A549 (cell line): ENCODE data around the gene ANKRD9. TPM values are rescaled to one million over a fixed set of nuclear protein-coding genes. Genes with fewer than 3 reads are reported as not detected.

Experiments
- ATAC-seq, 2 experiments: fragments of 200-7000 bp in 1 of 2; fragments of >200 bp in 1 of 2; cut with Nextera tagmentation in 1 of 2; cut with Tn5 transposase in 1 of 2; 3 replicates each; pipeline versions ENCODE4 v1.8.0 to v1.9.1; 2018 to 2020; ENCODE audit warnings: mild to moderate bottlenecking in 1 of 2, moderate library complexity in 1 of 2
- CTCF ChIA-PET: fragments of 300-600 bp; sonication (Branson Sonifier 250); formaldehyde crosslinking; extraction: SDS; loops from one replicate; lab custom pipeline; 2021; ENCODE audit warnings: antibody characterized with exemption, inconsistent platforms; lab: Yijun Ruan, JAX
- POLR2A ChIA-PET: fragments of 350-600 bp; formaldehyde crosslinking; extraction: SDS; loops from one replicate; lab custom pipeline; 2021; ENCODE audit warnings: antibody characterized with exemption, inconsistent platforms; lab: Yijun Ruan, JAX
- DNase-seq, 2 experiments: peaks; one replicate each; pipeline versions ENCODE4 v3.0.0 to v3.0.0-alpha.2; 2011 to 2016; ENCODE audit warnings: low read depth in 1 of 2, low spot score in 1 of 2
- FAIRE-seq: peaks from 2 replicates; lab custom pipeline; 2011; peaks lifted over from hg19 to GRCh38; lab: Jason Lieb, UNC
- H3K27ac ChIP-seq, 2 experiments: fragments of >200 bp; sonication (Bioruptor Twin); formaldehyde crosslinking; 3 replicates each; pipeline ENCODE4 v1.5.1; 2016 to 2017
- H3K4me1 ChIP-seq: fragments of >200 bp; sonication (Bioruptor Twin); formaldehyde crosslinking; 3 replicates; pipeline ENCODE4 v1.6.1; 2016
- H3K4me2 ChIP-seq: fragments of >200 bp; sonication (Bioruptor Twin); formaldehyde crosslinking; 3 replicates; pipeline ENCODE4 v1.6.1; 2016
- H3K4me3 ChIP-seq: fragments of >200 bp; sonication (Bioruptor Twin); formaldehyde crosslinking; 3 replicates; pipeline ENCODE4 v1.5.1; 2016
- H3K9me3 ChIP-seq: fragments of >200 bp; sonication (Bioruptor Twin); formaldehyde crosslinking; 3 replicates; pipeline ENCODE4 v1.6.1; 2016
- BHLHE40 ChIP-seq: IDR thresholded peaks from 2 replicates; pipeline ENCODE4 v1.6.1; 2012; ENCODE audit warnings: low read depth, low read length, inconsistent platforms
- CBX2 ChIP-seq: fragments of 200-600 bp; sonication (generic); IDR thresholded peaks from 2 replicates; pipeline ENCODE4 v1.6.1; 2016; ENCODE audit warnings: low read depth, mild to moderate bottlenecking, borderline replicate concordance
- CHD4 ChIP-seq: fragments of 200-600 bp; sonication (generic); IDR thresholded peaks from 2 replicates; pipeline ENCODE4 v1.6.1; 2016; ENCODE audit warnings: antibody characterized with exemption, mild to moderate bottlenecking, borderline replicate concordance
- EHF ChIP-seq: fragments of 250-450 bp; sonication (Bioruptor Pico); IDR thresholded peaks from 2 replicates; pipeline ENCODE4 v1.5.0; 2020; ENCODE audit warnings: mild to moderate bottlenecking
- EHMT2 ChIP-seq: fragments of 200-600 bp; sonication (generic); IDR thresholded peaks from 2 replicates; pipeline ENCODE4 v1.6.1; 2016; ENCODE audit warnings: antibody characterized with exemption, low read depth, mild to moderate bottlenecking, moderate library complexity
- FOSL2 ChIP-seq, 2 experiments: fragments of 450-650 bp in 1 of 2; fragments of >200 bp in 1 of 2; sonication (Bioruptor Twin) in 1 of 2; formaldehyde crosslinking; IDR thresholded peaks; 2 replicates each; pipeline versions ENCODE4 v1.5.0 to v1.6.1; 2016 to 2020; ENCODE audit warnings: mild to moderate bottlenecking in 1 of 2, moderate library complexity in 1 of 2
- HOXA7 ChIP-seq: fragments of 250-450 bp; sonication (Bioruptor Pico); IDR thresholded peaks from 2 replicates; pipeline ENCODE4 v1.5.0; 2020; ENCODE audit warnings: mild to moderate bottlenecking, moderate library complexity
- JUNB ChIP-seq: fragments of >200 bp; sonication (Bioruptor Twin); formaldehyde crosslinking; IDR thresholded peaks from 2 replicates; pipeline ENCODE4 v1.6.1; 2016
- KDM1A ChIP-seq: fragments of 200-600 bp; sonication (generic); IDR thresholded peaks from 2 replicates; pipeline ENCODE4 v1.6.1; 2016; ENCODE audit warnings: low read depth, mild to moderate bottlenecking
- MAZ ChIP-seq: fragments of 150-350 bp; IDR thresholded peaks from 2 replicates; pipeline ENCODE4 v1.6.1; 2014; ENCODE audit warnings: antibody characterized with exemption, low read depth, low read length, borderline replicate concordance
- MYC ChIP-seq: IDR thresholded peaks from 2 replicates; pipeline ENCODE4 v1.6.1; 2012; ENCODE audit warnings: mild to moderate bottlenecking, inconsistent platforms, low read length, improper control_type of control experiment, borderline replicate concordance
- NR3C1 ChIP-seq: fragments of >200 bp; sonication (Bioruptor Twin); formaldehyde crosslinking; IDR thresholded peaks from 3 replicates; pipeline ENCODE4 v1.6.1; 2017
- POLR2A ChIP-seq: IDR thresholded peaks from 2 replicates; pipeline ENCODE4 v1.6.1; 2012; ENCODE audit warnings: mild to moderate bottlenecking, low read length
- RARB ChIP-seq: fragments of 250-450 bp; sonication (Bioruptor Pico); IDR thresholded peaks from 2 replicates; pipeline ENCODE4 v1.8.0; 2021; ENCODE audit warnings: mild to moderate bottlenecking, moderate library complexity
- TFCP2L1 ChIP-seq: fragments of 250-450 bp; sonication (Bioruptor Pico); IDR thresholded peaks from 2 replicates; pipeline ENCODE4 v1.5.0; 2021; ENCODE audit warnings: mild to moderate bottlenecking
- ZSCAN20 ChIP-seq: fragments of 250-450 bp; sonication (Bioruptor Pico); IDR thresholded peaks from 2 replicates; pipeline ENCODE4 v1.8.0; 2022; ENCODE audit warnings: mild to moderate bottlenecking, moderate library complexity
- WGBS: methylation state at CpG from one replicate; pipeline ENCODE4 v1.1.6; 2017; ENCODE audit errors: missing lambda C conversion rate; 5-methylcytosine and 5-hydroxymethylcytosine counted together
- polyA plus RNA-seq, 4 experiments: library from polyadenylated mRNA; depleted of rRNA in 3 of 4; stranded (reverse); fragments of >200 nt; fragmentation: RNase III in 1 of 4; extraction: RNeasy Plus Mini Kit Qiagen cat#74134 plus additional on column Dnase treatment in 1 of 4; gene quantifications; 2 replicates in 3 of 4; 3 replicates in 1 of 4; pipeline ENCODE4 v1.2.3, GENCODE V29; 2011 to 2017
- TF ChIP-seq, protein P1 (sequence below): fragments of 150-350 bp; IDR thresholded peaks from 2 replicates; pipeline ENCODE4 v1.6.1; 2014; ENCODE audit warnings: low read depth, mild to moderate bottlenecking, low read length
- TF ChIP-seq, protein P2 (sequence below): fragments of >200 bp; sonication (Bioruptor Twin); formaldehyde crosslinking; IDR thresholded peaks from 3 replicates; pipeline ENCODE4 v1.6.1; 2016
- TF ChIP-seq, protein P3 (sequence below): IDR thresholded peaks from 2 replicates; pipeline ENCODE4 v1.6.1; 2012; ENCODE audit warnings: low read depth, borderline replicate concordance
- TF ChIP-seq, protein P4 (sequence below): fragments of 250-450 bp; sonication (Bioruptor Pico); IDR thresholded peaks from 2 replicates; pipeline ENCODE4 v1.5.0; 2020; ENCODE audit warnings: low read depth, mild to moderate bottlenecking, moderate library complexity
- TF ChIP-seq, protein P5 (sequence below): fragments of 250-450 bp; sonication (Bioruptor Pico); IDR thresholded peaks from 2 replicates; pipeline ENCODE4 v1.5.0; 2021; ENCODE audit warnings: mild to moderate bottlenecking, moderate library complexity, borderline replicate concordance

ANKRD9 gene
- polyA plus RNA-seq, 2 of the 4 experiments (the other 2 are of a cell fraction) = 6.3 to 11.8 TPM

DNA sequence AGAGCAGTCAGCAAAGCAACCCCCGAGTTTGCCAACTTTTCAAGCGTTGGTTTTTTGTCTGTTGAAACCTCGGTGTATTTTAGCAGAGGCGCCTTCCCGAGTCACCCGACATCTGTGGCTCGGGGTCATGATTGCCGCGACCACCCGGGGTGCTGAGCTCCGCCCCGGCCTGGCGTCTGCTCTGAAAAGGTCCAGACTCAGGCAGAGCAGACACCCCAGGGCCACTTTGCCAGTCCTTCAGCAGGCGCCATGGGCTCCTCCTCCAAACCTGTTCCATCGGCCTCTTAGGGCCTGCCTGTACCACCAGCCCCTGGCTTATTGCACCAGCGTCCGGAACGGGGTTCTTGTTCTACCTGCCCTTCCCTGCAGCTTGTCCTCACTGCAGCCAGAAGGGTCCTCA, 19.1 kb downstream of the ANKRD9 start:
- POLR2A ChIA-PET = no interaction called here
- FAIRE-seq = no peak
- Histone ChIP-seq H3K9me3 (no peaks in the 10 kb centered on the region), H3K4me2 (no peak overlapping the region), H3K4me1 (no peaks in the 10 kb centered on the region), H3K27ac (no peak overlapping the region), H3K4me3 (no peak overlapping the region)
- DNase-seq = no peak
- 86% methylated on average over 18 of the region's 18 CpGs for whole genome bisulfite sequencing
- TF ChIP-seq EHMT2 = no peak
- CTCF ChIA-PET = interaction anchor here (1.6 to 4.8 kb wide), 2 partner anchors 8 to 53 kb away, joined by 5 to 18 read pairs; no protein-coding TSS in a partner anchor
- no peak for ATAC-seq

DNA sequence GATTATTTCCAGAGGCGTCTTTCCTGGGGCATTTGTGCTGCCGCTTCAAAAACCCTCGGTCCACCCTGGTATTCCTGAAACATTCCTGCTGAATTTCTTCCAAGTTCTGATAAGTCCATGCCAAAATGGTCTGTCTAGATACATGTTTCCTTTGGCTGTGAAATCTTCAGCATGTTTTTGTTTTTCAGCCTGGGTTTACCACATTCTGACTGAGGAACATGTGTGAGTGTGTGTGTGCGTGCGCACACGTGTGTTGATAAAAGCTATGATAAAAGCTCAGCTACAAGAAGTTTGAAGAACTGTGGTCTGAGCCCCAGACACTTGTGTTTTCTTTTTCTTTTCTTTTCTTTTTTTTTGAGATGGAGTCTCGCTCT, 22.4 kb downstream of the ANKRD9 start:
- 94% methylated on average over 7 of the region's 7 CpGs for WGBS
- Histone ChIP-seq H3K4me1 (peaks cover 3% of the 10 kb centered on the region), H3K9me3 (no peaks in the 10 kb centered on the region), H3K4me3 (no peak overlapping the region), H3K27ac (no peak overlapping the region), H3K4me2 (no peak overlapping the region)
- ChIA-PET CTCF (no interaction called here), POLR2A (no interaction called here)
- ATAC-seq = no peak
- FAIRE-seq = no peak
- no peak for TF ChIP-seq MAZ
- TF ChIP-seq, protein P1, sequence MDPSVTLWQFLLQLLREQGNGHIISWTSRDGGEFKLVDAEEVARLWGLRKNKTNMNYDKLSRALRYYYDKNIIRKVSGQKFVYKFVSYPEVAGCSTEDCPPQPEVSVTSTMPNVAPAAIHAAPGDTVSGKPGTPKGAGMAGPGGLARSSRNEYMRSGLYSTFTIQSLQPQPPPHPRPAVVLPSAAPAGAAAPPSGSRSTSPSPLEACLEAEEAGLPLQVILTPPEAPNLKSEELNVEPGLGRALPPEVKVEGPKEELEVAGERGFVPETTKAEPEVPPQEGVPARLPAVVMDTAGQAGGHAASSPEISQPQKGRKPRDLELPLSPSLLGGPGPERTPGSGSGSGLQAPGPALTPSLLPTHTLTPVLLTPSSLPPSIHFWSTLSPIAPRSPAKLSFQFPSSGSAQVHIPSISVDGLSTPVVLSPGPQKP = no peak
- TF ChIP-seq JUNB = no peak
- TF ChIP-seq, protein P2, sequence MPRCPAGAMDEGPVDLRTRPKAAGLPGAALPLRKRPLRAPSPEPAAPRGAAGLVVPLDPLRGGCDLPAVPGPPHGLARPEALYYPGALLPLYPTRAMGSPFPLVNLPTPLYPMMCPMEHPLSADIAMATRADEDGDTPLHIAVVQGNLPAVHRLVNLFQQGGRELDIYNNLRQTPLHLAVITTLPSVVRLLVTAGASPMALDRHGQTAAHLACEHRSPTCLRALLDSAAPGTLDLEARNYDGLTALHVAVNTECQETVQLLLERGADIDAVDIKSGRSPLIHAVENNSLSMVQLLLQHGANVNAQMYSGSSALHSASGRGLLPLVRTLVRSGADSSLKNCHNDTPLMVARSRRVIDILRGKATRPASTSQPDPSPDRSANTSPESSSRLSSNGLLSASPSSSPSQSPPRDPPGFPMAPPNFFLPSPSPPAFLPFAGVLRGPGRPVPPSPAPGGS = no peak
- no peak for TF ChIP-seq CBX2
- TF ChIP-seq CHD4 = no peak
- no peak for TF ChIP-seq EHF
- TF ChIP-seq, protein P3, sequence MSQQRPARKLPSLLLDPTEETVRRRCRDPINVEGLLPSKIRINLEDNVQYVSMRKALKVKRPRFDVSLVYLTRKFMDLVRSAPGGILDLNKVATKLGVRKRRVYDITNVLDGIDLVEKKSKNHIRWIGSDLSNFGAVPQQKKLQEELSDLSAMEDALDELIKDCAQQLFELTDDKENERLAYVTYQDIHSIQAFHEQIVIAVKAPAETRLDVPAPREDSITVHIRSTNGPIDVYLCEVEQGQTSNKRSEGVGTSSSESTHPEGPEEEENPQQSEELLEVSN = no peak
- no peak for TF ChIP-seq MYC
- TF ChIP-seq NR3C1 = no peak
- TF ChIP-seq POLR2A = no peak
- TF ChIP-seq HOXA7 (CRISPR knock-in tag) = no peak
- TF ChIP-seq, protein P4, sequence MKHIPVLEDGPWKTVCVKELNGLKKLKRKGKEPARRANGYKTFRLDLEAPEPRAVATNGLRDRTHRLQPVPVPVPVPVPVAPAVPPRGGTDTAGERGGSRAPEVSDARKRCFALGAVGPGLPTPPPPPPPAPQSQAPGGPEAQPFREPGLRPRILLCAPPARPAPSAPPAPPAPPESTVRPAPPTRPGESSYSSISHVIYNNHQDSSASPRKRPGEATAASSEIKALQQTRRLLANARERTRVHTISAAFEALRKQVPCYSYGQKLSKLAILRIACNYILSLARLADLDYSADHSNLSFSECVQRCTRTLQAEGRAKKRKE (CRISPR knock-in tag) = no peak
- no peak for DNase-seq

DNA sequence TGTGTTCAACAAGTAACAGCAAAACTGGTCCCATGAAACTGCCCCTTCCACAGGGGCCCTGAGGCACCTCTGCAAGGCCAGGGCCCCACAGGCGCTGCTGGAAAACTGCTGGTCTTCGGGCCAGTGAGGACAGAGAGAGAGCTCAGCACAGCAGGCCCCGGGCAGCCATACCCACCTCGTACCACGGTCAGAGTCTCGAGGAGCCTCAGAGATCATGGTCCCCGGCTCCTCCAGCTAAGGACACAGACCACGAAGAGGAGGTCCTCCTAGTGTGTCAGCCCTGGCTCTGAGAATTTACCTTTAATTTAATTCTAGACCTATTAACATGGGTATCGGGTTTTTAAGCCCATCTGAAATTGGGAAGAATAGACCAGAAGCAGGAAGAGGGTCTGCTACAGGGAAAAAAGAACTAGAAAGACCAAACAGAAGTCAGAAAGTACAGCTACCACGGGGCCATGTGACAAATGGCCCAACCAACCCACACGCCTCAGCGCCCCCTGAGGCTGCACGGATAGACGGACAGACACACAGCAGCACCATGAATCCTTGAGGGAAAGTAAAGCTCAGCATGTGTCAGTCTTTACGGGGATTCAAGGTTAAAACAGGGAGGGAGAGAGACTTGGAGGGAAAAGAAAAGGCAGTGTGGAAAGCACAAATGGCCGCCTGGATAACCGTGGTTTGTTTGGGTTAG, 22.9 kb downstream of the ANKRD9 start:
- Histone ChIP-seq H3K4me2 (no peak overlapping the region), H3K4me3 (no peak overlapping the region), H3K4me1 (peaks cover 8% of the 10 kb centered on the region), H3K9me3 (no peaks in the 10 kb centered on the region), H3K27ac (no peak overlapping the region)
- TF ChIP-seq BHLHE40 (no peak), RARB (no peak), TFCP2L1 (no peak), ZSCAN20 (CRISPR knock-in tag) (no peak), FOSL2 (IDR thresholded peaks at IDR 0.05) (no peak), FOSL2 (CRISPR knock-in tag; IDR thresholded peaks at IDR 0.05) (no peak), KDM1A (no peak), MAZ (no peak), EHMT2 (no peak), NR3C1 (no peak)
- TF ChIP-seq, protein P4 (CRISPR knock-in tag) = no peak
- TF ChIP-seq, protein P2 = no peak
- TF ChIP-seq, protein P5, sequence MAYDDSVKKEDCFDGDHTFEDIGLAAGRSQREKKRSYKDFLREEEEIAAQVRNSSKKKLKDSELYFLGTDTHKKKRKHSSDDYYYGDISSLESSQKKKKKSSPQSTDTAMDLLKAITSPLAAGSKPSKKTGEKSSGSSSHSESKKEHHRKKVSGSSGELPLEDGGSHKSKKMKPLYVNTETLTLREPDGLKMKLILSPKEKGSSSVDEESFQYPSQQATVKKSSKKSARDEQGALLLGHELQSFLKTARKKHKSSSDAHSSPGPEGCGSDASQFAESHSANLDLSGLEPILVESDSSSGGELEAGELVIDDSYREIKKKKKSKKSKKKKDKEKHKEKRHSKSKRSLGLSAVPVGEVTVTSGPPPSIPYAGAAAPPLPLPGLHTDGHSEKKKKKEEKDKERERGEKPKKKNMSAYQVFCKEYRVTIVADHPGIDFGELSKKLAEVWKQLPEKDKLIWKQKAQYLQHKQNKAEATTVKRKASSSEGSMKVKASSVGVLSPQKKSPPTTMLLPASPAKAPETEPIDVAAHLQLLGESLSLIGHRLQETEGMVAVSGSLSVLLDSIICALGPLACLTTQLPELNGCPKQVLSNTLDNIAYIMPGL = no peak
- ATAC-seq = peak in 1 of 2 experiments; percentile 42; a peak in 2 of 6 replicates
- ChIA-PET POLR2A (no interaction called here), CTCF (interaction anchor here (2.6 kb wide), 1 partner anchor 48 kb away, joined by 11 read pairs; no protein-coding TSS in a partner anchor)
- FAIRE-seq = no peak
- DNase-seq = no peak
- WGBS = 82% methylated on average over 17 of the region's 17 CpGs
